Measurements from ENCODE around the gene C2CD5.

DNA sequence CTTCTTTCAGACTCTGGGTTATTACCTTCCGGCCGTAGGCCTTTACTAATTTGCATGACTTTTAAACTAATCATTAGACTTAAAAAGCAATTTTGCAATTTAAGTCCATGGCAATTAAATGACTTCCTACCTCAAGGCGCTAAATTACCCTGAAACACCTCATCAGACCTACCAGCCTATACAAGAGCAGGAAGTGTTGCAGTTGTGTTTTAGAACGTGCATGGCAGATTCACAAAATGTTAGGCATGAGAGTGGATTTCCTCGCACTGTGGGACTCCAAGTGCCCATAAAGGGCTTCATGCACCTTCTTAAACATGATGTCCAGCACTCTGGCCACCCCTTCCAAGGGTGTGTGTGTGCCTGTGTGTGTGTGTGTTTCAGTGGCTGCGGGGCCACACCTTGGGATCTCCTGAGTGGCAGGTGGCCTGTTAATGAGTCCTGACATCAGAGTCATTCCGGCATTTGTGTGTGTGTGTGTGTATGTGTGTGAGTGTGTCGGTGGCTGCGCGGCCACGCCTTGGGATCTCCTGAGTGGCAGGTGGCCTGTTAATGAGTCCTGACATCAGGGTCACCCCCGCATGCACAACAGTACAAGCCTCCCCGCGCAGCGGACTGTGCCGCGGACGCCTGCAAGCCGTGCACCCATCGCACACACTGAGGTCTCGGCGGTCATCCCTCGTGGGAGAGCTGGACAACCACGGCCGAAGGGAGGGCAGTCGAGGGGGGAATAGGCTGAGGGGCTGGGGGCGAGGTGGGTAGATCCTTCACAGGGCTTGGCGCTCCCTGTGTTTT, 900 bp downstream of the C2CD5 start:
- TF ChIP-seq EZH2 (IDR thresholded peaks at IDR 0.05; ENCODE audit: borderline replicate concordance, low read depth, low read length, severe bottlenecking) (no peak), CTCF (IDR thresholded peaks at IDR 0.05; ENCODE audit: borderline replicate concordance, extremely low read depth, low read length, poor library complexity, severe bottlenecking) (no peak)

Measured in DND-41 (cell line).